Suppressor macrophage (primary cell): ENCODE data around the gene SLC2A3.
"Not testable (repeated sequence)": the region's sequence is repeated elsewhere in the genome, so short reads cannot be mapped to it uniquely, and the experiment has no call there.

Experiments
- DNase-seq, 4 experiments: peaks; one replicate each; pipeline ENCODE4 v3.0.0-alpha.2; 2020 to 2022
- total RNA-seq, 17 experiments: gene quantifications; one replicate each; lab custom pipeline; 2026; ENCODE audit warnings: mixed read lengths in 6 of 17, inconsistent platforms in 3 of 17; lab: John Stamatoyannopoulos, UW

Gene SLC2A3
- total RNA-seq: 96.9 to 219 (median 156) reads per million in 17 experiments

GRCh38 chr12:7935590-7936581 is at the start of gene SLC2A3:
TSS of gene SLC2A3 (minus strand) at chr12:7936187. CDS start at chr12:7936034, 153 bp downstream.
- peak; percentile 86 to 94 (median 92) for DNase-seq

GRCh38 chr12:7984900-7985299 is 48.9 kb upstream of the SLC2A3 start:
- no peak for DNase-seq

- DNase-seq: not testable (repeated sequence)
Observed at GRCh38 chr12:7983460-7983859, 47.5 kb upstream of the SLC2A3 start.

- DNase-seq: not testable (repeated sequence)
Observed at GRCh38 chr12:7983019-7983418, 47.0 kb upstream of the SLC2A3 start.

- DNase-seq: not testable (repeated sequence)
Observed at GRCh38 chr12:7982332-7982735, 46.3 kb upstream of the SLC2A3 start.

- DNase-seq: no peak
Observed at GRCh38 chr12:7981446-7981845, 45.5 kb upstream of the SLC2A3 start.

GRCh38 chr12:7977351-7978124 is 41.6 kb upstream of the SLC2A3 start:
- peak in 1 of 4 experiments; percentile 19 for DNase-seq

- DNase-seq: no peak
Observed at GRCh38 chr12:7973457-7973825, 37.5 kb upstream of the SLC2A3 start.

- DNase-seq: no peak
Observed at GRCh38 chr12:7972734-7973456, 36.9 kb upstream of the SLC2A3 start.

- DNase-seq: peak in 2 of 4 experiments; percentile 14 to 22
Observed at GRCh38 chr12:7972269-7972668, 36.3 kb upstream of the SLC2A3 start.

GRCh38 chr12:7971765-7972164 is 35.8 kb upstream of the SLC2A3 start:
- DNase-seq: not testable (repeated sequence)

- peak; percentile 89 to 96 (median 92) for DNase-seq
Observed at GRCh38 chr12:7970475-7971252, 34.7 kb upstream of the SLC2A3 start.

- DNase-seq: peak; percentile 90 to 95 (median 93)
Observed at GRCh38 chr12:7966563-7966962, 30.6 kb upstream of the SLC2A3 start.

- peak in 2 of 4 experiments; percentile 13 to 18 for DNase-seq
Observed at GRCh38 chr12:7964669-7965068, 28.7 kb upstream of the SLC2A3 start.

- no peak for DNase-seq
Observed at GRCh38 chr12:7961395-7962178, 25.6 kb upstream of the SLC2A3 start.

- peak; percentile 24 to 57 (median 52) for DNase-seq
Observed at GRCh38 chr12:7959701-7960121, 23.7 kb upstream of the SLC2A3 start.

GRCh38 chr12:7959278-7959677 is 23.3 kb upstream of the SLC2A3 start:
- no peak for DNase-seq

GRCh38 chr12:7954877-7955276 is 18.9 kb upstream of the SLC2A3 start:
- not testable (repeated sequence) for DNase-seq

- not testable (repeated sequence) for DNase-seq
Observed at GRCh38 chr12:7954418-7954817, 18.4 kb upstream of the SLC2A3 start.

GRCh38 chr12:7953912-7954311 is 17.9 kb upstream of the SLC2A3 start:
- DNase-seq: not testable (repeated sequence)

- DNase-seq: no peak
Observed at GRCh38 chr12:7951671-7952070, 15.7 kb upstream of the SLC2A3 start.
